ENCODE data around the gene SNX25.

SNX25 gene

GRCh38 chr4:185405296-185405999 is 196.1 kb downstream of the SNX25 start:
- no peak for DNase-seq (ENCODE audit: low read depth, low spot score)

- no peak for DNase-seq (ENCODE audit: low read depth, low spot score)
These were observed 199.0 kb downstream of the SNX25 start for GRCh38 chr4:185408432-185408831.

- no peak for DNase-seq (ENCODE audit: low read depth, low spot score)
These were observed 202.5 kb downstream of the SNX25 start for GRCh38 chr4:185411849-185412248.

GRCh38 chr4:185412412-185412811 is 203.0 kb downstream of the SNX25 start:
- DNase-seq (ENCODE audit: low read depth, low spot score): no peak
